B cell (primary cell): Measurements from ENCODE around the gene VWA3B.

ENCODE experiments used
- EZH2 ChIP-seq: IDR thresholded peaks from 2 replicates; pipeline ENCODE4 v1.6.1; 2012; ENCODE audit warnings: borderline replicate concordance, low read depth, mild to moderate bottlenecking, moderate library complexity, low read length; ENCODE audit not compliant: insufficient read depth, poor library complexity, severe bottlenecking
- TF ChIP-seq, protein P1 (sequence below): fragments of 200-600 bp; IDR thresholded peaks from one replicate; pipeline ENCODE4 v1.8.0; 2022; ENCODE audit warnings: antibody characterized with exemption, mild to moderate bottlenecking

DNA sequence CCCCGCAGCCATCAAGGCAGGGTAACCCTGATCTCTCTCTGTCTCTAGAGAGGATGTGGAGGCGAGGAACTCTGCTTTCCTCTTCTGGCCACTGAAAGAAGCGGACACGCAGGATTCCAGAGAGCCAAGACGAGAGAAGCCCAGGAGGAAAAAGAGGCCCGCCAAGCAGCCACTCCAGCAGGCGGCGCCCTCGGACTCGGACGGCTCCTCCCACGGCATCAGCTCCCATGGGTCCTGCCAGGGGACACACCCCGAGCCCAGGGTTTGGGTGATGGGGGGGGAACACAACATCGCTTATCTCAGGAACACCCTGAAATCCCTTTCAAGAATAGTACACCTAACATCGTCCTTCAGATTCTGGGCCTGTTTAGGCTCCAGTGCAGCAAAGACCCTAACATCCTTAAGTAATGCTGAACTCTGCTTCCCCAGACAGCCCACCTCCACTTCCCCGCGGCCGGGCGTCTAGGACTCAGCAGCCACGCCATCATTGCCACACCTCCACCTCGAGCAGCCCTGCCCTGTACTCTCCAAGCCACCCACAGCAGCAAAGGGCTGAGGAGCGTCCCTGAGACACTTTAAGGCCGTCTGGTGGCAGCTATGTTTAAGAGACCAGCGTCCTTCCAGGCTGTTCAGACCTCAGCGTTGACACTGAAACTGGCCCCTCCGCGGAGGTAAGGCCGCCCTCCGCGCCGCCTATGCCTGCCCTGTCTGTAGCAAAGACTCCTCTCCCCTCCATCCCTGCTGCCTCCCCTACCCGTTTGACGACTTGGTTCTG lies 225.0 kb downstream of the VWA3B start:
- no peak for TF ChIP-seq EZH2
- TF ChIP-seq, protein P1, sequence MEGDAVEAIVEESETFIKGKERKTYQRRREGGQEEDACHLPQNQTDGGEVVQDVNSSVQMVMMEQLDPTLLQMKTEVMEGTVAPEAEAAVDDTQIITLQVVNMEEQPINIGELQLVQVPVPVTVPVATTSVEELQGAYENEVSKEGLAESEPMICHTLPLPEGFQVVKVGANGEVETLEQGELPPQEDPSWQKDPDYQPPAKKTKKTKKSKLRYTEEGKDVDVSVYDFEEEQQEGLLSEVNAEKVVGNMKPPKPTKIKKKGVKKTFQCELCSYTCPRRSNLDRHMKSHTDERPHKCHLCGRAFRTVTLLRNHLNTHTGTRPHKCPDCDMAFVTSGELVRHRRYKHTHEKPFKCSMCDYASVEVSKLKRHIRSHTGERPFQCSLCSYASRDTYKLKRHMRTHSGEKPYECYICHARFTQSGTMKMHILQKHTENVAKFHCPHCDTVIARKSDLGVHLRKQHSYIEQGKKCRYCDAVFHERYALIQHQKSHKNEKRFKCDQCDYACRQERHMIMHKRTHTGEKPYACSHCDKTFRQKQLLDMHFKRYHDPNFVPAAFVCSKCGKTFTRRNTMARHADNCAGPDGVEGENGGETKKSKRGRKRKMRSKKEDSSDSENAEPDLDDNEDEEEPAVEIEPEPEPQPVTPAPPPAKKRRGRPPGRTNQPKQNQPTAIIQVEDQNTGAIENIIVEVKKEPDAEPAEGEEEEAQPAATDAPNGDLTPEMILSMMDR: no peak
